ENCODE data around the gene TACO1.

Gene TACO1

GRCh38 chr17:63622574-63623390 lies 22.1 kb downstream of the TACO1 start (continued):
- TF ChIP-seq ZNF362 (tag by site-specific recombination; IDR thresholded peaks at IDR 0.05) (0 out of 2 replicates have a peak, but pooled peaks have one; percentile 24), ZBTB6 (tag by site-specific recombination; IDR thresholded peaks at IDR 0.05) (no peak), ZNF664 (tag by site-specific recombination; IDR thresholded peaks at IDR 0.05) (no peak), ZNF501 (tag by site-specific recombination; IDR thresholded peaks at IDR 0.05) (0 out of 2 replicates have a peak, but pooled peaks have one; percentile 33), ZNF341 (tag by site-specific recombination; IDR thresholded peaks at IDR 0.05; ENCODE audit: low read depth) (no peak), REST (tag by site-specific recombination; IDR thresholded peaks at IDR 0.05) (peak; percentile 63), IKZF3 (tag by site-specific recombination; IDR thresholded peaks at IDR 0.05) (0 out of 2 replicates have a peak, but pooled peaks have one; percentile 11), ATF2 (tag by site-specific recombination; IDR thresholded peaks at IDR 0.05; ENCODE audit: low read depth) (no peak), ZNF660 (tag by site-specific recombination; IDR thresholded peaks at IDR 0.05) (peak; percentile 29; the same call in 1 of the 2 replicates), PRDM6 (tag by site-specific recombination; IDR thresholded peaks at IDR 0.05) (no peak)

GRCh38 chr17:63623786-63624530 lies 23.3 kb downstream of the TACO1 start:
- Histone ChIP-seq H3K4me1 (ENCODE audit: control insufficient read depth, insufficient read depth, low read length) (peaks cover 14% of the 10 kb centered on the region), H3K9me3 (ENCODE audit: control insufficient read depth, insufficient read depth, low read depth, low read length) (no peaks in the 10 kb centered on the region), H3K36me3 (ENCODE audit: control insufficient read depth in 2 of 2, insufficient read depth in 1 of 2, low read length in 2 of 2) (no peaks in the 10 kb centered on the region; a peak in 1 of 3 replicates), H3K4me3 (ENCODE audit: low read depth, low read length) (peak overlapping the region; percentile 93), H3K27ac (ENCODE audit: extremely low read depth, low read depth, low read length) (no peak overlapping the region)
- CTCF ChIA-PET = interaction anchor here (1.6 to 4.2 kb wide), 2 partner anchors 12 to 146 kb away, joined by 5 to 32 read pairs; no protein-coding TSS in a partner anchor
- POLR2A ChIA-PET = interaction anchor here (0.7 to 2.3 kb wide), 3 partner anchors 10 to 22 kb away, joined by 3 to 16 read pairs (median 3); no protein-coding TSS in a partner anchor
- TF ChIP-seq ZNF558 (tag by site-specific recombination; IDR thresholded peaks at IDR 0.05) (no peak), YY1 (tag by site-specific recombination; IDR thresholded peaks at IDR 0.05) (no peak), ZSCAN16 (tag by site-specific recombination; IDR thresholded peaks at IDR 0.05) (no peak), ZNF623 (tag by site-specific recombination; IDR thresholded peaks at IDR 0.05) (no peak), ZBTB11 (tag by site-specific recombination; conservative IDR thresholded peaks at IDR 0.05; ENCODE audit: low read depth) (no peak), ZNF571 (tag by site-specific recombination; IDR thresholded peaks at IDR 0.05) (no peak), KLF8 (tag by site-specific recombination; IDR thresholded peaks at IDR 0.05) (no peak), ZNF510 (tag by site-specific recombination; IDR thresholded peaks at IDR 0.05; ENCODE audit: insufficient replicate concordance) (no peak), ZNF19 (tag by site-specific recombination; IDR thresholded peaks at IDR 0.05; ENCODE audit: low read depth) (no peak), SP7 (tag by site-specific recombination; IDR thresholded peaks at IDR 0.05) (no peak), RBAK (tag by site-specific recombination; IDR thresholded peaks at IDR 0.05) (no peak)
